Brain pericyte (primary cell): ENCODE data around the gene PITPNM2.

Experiments
- DNase-seq: peaks from one replicate; pipeline ENCODE4 v3.0.0-alpha.2; 2012; ENCODE audit warnings: low read depth, low spot score

The PITPNM2 gene

GRCh38 chr12:123143736-123144461 lies 7.0 kb downstream of the PITPNM2 start:
- no peak for DNase-seq

- DNase-seq, result no peak
These were observed 7.8 kb downstream of the PITPNM2 start for GRCh38 chr12:123142921-123143735.

DNA sequence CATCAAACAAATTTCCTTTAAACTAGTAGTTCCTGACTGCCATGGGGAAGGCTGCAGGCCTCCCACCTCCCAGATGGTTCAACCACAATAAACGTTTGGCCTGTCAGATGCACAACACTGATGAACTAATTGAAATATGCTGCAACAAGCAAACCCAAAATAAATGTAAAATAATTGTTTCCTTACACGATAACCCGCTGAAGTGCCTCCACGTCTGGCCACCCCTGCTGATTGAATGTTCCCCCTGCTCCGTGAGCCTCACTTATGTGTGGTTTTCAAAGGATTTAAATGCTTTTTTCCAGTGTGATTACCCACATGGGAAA lies 8.4 kb downstream of the PITPNM2 start:
- DNase-seq, result no peak

GRCh38 chr12:123141615-123142517 lies 9.0 kb downstream of the PITPNM2 start:
- no peak for DNase-seq

DNA sequence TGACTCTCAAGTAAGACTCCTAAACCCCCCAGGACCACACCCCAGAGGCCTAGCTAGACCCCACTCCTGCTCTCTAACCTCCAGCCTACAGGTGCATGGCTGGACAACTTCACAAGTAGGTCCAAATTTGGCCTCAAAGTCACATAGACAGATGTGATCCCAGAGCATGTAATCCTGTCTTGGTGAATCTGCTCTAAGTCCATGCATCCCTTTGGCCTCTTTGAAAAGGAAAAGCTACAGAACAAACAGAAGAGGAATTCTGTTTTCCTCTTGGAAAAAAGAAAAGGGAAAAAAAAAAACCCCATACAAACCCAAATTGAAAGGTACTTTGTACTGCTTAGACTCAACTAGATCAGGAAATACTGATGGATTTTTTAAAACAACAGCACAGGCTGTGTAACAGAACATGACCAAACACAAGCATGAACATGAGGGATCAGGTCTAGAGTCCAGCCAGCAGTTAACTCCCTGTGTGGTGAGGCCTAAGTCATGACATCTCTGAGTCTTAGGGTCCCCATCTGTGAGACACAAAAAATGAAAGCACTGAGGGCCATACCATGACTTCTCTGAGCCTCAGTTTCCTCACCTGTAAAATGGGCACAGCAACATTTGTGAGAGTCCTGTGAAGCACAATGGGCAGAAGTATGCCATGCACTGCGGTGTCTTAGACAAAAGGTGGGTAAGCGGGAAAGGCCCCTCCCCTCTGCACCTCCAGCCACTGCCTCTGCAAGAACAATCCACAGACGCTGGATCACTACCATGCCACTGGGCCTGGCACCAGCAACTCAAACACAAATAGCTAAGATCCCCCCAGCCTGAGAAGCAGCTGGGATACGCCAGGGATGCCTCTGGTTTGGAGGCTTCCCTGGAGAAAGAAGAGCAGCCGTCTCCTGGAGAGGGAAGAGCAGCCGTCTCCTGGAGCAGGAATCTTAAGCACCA lies 9.9 kb downstream of the PITPNM2 start:
- no peak for DNase-seq

DNA sequence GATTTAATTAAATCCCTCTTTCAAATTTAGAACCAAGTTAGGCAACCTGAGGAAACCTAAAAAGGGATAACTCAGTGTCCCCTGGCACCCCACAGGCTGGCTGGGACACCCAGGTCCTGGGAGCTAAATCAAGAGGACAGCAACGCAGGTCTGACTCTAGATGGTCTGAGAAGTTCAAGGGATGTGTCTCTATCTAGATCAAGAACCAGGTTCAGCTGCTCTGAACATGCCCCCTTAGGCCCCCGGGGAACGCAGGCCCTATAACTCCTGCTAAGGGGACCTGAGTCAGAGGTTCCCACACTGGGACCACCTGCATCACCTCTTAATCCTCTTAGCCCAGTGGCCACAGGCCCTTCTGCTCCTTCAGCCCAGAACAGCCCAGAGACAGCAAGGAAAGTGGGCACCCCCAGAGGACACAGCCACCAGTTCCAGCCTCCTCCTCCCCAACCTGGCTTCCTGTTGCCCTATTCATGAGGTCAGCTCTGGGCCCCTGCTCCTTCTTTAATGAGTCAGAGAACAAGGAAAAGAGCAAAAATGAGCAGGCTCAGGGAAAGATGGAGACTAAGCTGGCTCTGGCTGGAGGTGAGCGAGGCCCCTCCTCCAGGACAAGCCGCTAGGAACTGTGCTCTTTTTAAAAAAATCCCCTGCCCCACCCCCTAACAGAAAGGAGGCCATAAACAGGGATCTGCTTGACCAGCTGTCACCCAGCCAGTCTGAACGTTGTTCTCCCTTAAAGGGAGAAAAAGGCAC lies 10.8 kb downstream of the PITPNM2 start:
- no peak for DNase-seq

DNA sequence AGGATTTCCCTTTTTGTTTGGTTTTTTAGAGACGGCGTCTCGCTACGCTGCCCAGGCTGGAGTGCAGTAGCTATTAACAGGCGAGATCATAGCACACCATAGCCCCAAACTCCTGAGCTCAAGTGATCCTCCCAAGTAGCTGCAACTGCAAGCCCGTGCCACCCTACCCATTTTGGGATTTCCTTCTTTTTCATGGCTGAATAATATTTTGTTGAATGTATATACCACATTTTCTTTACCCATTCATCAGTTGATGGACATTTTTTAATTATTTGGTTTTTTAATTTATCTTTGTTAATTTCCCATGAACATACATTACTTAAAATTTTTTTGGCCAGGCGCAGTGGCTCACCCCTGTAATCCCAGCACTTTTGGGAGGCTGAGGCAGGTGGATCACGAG lies 15.2 kb downstream of the PITPNM2 start:
- DNase-seq, result no peak

DNA sequence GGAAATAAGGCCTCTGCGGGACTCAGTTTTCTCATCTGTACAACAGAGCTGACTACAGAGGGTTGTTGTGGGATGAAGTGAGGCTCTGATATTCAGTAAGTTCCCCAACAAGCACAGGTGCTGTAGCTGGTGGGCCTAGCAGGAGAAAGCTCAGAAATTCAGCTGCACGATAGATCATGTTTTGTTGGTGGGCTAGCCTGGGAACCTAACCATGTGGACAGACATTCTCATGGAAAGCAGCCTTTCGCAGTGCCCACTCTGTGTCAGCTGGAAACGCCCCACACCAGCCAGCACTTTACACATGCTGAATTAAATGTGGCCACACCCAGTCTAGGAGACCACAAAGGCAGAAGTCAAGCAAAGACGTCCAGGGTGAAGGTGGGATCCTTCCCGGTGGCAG lies 16.1 kb downstream of the PITPNM2 start:
- DNase-seq, result no peak

DNA sequence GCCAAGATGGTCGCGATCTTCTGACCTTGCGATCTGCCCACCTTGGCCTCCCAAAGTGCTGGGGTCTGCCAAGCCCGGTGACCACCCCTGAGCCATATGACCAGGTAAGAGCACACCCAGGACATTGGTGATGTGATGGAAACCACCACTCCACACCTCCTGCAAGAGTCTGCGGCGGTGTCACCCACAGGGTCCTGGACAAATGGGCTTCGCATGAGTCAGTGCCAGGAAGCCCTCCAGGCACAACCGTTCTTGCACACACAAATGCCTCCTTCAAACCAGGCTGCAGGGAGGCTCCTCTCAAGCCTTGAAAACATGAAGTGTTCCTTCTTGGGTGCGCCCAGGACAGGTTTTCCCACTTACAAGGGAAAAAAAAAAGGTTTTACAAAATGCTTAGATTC lies 16.6 kb downstream of the PITPNM2 start:
- no peak for DNase-seq

GRCh38 chr12:123133701-123134100 lies 17.2 kb downstream of the PITPNM2 start:
- no peak for DNase-seq

GRCh38 chr12:123132951-123133619 lies 17.8 kb downstream of the PITPNM2 start:
- DNase-seq, result no peak

GRCh38 chr12:123131879-123132402 lies 18.9 kb downstream of the PITPNM2 start:
- no peak for DNase-seq

DNA sequence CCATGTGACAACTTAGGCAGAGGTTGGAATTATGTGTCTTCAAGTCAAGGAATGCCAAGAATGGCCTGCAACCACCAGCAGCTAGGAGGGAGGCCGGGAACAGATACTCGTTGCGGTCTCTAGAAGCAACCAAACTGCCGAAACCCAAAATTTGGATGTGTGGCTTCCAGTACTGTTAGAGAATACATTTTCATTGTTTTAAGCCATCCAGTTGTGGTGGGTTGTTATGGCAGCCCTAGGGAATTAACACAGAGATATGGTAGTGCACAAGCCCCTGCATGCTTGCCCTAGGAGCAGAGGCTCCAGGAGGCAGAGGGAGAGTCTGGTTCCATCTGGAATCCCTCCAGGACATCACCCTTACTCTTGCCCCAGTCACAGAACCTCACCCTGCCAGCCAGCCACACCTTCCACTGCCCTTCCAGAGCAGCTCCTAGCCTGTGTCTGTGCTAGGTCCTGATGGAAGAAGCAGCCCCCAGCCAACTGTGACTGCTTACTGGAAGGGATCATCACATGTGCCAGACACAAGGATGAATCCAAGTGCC lies 19.5 kb downstream of the PITPNM2 start:
- no peak for DNase-seq

GRCh38 chr12:123129621-123130020 lies 21.3 kb downstream of the PITPNM2 start:
- no peak for DNase-seq

GRCh38 chr12:123127182-123127495 lies 23.8 kb downstream of the PITPNM2 start:
- DNase-seq, result no peak

DNA sequence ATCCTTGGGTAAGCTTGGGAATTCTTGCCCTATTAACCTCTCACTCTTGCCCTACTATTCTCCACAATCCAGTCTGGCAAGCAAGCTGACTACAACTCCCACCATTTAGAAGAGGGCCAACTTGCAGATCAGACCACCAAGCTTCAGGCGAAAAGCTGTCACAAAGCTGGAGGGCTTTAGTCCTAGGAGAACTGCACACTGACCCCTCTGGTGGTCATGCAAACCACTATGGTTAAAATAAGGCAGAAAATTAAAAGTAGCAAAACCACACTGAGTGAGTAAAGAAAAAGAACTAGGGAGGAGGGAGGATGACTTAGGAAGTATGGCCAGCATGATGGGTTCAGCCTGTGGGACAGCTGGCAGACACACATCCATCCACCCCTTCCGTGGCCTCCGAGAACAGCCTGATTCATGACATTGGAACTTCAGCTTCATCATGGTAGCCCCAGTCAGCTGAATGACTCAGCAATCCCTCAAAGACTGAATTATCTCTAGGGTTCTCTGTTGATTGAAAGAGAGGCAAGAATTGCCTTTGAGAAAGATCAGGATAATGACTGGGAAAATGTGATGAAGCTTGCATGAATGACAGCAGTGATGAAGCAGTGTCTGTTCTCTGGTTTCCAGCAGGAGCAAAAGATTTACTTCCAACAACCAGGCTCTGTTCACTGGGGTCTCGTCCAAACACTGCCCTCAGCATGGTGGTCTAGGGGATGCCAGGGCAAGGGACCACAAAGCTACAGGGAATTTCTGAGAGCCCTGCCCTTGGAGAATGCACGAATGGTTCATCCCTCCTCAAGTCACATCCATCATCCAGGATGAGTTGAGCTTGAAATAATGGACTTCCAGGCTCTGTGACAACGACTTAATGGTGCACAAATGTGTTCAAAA lies 24.4 kb downstream of the PITPNM2 start:
- peak; percentile 81 for DNase-seq

DNA sequence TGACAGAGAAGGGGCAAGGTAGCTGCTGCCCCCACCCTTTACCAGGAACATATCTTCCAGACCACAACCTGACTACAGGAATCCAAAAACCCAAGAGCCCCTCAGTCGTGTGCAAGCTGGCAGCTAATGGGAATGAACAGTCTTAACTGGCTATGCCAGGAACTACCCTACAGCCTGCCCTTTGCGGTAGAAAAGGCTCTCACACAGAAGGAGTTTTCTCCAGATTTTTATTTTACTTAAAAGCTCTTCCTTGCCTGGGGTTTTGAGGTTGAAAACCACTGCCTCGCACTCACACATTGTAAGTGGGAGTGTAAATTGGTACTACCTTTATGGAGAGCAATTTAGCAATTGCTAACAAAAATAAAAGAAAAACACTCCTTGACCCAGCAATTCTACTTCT lies 28.3 kb downstream of the PITPNM2 start:
- no peak for DNase-seq

DNA sequence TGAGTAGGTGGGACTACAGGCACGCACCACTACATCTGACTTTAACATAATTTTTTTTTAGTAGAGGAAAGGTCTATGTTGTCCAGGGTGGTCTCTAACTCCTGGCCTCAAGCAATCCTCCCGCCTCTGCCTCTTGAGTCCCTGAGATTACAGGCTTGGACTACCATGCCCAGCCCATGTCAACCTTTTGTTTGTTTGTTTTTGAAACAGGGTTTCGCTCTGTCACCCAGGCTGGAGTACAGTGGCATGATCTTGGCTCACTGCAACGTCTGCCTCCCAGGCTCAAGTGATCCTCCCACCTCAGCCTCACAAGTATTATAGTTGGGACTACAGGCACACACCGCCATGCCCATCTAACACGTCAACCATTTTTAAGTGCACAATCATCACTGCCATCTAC lies 29.2 kb downstream of the PITPNM2 start:
- no peak for DNase-seq
